Measurements from ENCODE around the gene EYS.
A peak's percentile ranks its signal among the peaks of the same experiment; 100 is the strongest.

The EYS gene

DNA sequence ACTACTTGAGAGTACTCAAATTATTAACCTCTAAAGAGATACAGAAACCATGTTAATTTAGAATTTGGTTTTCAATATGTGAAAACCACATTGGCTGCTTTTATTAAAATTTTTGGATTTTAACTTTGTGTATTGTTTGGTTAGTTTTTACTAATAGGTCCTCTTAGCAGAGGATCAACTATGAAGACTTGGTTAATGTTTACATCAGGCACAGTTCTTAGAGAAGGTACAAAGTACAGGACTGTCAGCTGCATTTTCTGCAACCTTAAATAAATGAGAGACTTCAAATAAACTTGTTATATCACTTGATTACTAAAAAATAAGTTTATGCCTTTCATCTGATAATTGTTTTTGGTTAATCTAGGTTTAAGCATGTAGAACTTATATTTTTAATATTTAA is 1982.3 kb downstream of the EYS start:
- TF ChIP-seq, protein P1, sequence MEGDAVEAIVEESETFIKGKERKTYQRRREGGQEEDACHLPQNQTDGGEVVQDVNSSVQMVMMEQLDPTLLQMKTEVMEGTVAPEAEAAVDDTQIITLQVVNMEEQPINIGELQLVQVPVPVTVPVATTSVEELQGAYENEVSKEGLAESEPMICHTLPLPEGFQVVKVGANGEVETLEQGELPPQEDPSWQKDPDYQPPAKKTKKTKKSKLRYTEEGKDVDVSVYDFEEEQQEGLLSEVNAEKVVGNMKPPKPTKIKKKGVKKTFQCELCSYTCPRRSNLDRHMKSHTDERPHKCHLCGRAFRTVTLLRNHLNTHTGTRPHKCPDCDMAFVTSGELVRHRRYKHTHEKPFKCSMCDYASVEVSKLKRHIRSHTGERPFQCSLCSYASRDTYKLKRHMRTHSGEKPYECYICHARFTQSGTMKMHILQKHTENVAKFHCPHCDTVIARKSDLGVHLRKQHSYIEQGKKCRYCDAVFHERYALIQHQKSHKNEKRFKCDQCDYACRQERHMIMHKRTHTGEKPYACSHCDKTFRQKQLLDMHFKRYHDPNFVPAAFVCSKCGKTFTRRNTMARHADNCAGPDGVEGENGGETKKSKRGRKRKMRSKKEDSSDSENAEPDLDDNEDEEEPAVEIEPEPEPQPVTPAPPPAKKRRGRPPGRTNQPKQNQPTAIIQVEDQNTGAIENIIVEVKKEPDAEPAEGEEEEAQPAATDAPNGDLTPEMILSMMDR (IDR thresholded peaks at IDR 0.05; ENCODE audit: unreplicated experiment in 3 of 3), result no peak
- Mint-ChIP-seq H3K9me3 (no peaks in the 10 kb centered on the region), H3K27ac (peak overlapping the region in 2 of 3 experiments; percentile 30 to 82), H3K4me3 (no peak overlapping the region), H3K36me3 (ENCODE audit: low read depth) (no peaks in the 10 kb centered on the region), H3K4me1 (no peaks in the 10 kb centered on the region), H3K27me3 (ENCODE audit: low read depth) (no peaks in the 10 kb centered on the region)

DNA sequence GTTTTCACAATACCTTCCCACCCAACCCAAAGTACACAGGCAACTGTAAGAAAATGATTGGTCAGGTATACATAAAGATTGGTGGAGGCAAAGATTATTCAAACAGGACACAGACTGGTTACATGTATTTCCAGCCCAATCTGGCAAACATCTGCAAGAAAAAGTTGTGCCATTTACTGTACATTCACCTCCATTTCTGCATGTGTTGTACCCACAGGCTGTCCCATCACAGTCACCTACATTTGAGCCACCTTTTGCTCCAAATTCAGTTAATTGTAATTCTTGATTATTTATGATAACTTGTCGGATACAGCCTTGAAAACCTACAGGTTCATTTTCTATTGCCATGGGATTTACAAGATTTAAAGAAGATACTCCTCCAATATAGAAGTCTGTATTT is 1985.8 kb downstream of the EYS start:
- no peak overlapping the region for H3K27ac Mint-ChIP-seq
- no peak overlapping the region for H3K4me3 Mint-ChIP-seq
- TF ChIP-seq, protein P1 (IDR thresholded peaks at IDR 0.05; ENCODE audit: unreplicated experiment in 3 of 3), result no peak
- H3K36me3 Mint-ChIP-seq (ENCODE audit: low read depth), result peaks cover 5% of the 10 kb centered on the region
- H3K9me3 Mint-ChIP-seq, result no peaks in the 10 kb centered on the region
- no peaks in the 10 kb centered on the region for H3K27me3 Mint-ChIP-seq (ENCODE audit: low read depth)
- no peaks in the 10 kb centered on the region for H3K4me1 Mint-ChIP-seq

DNA sequence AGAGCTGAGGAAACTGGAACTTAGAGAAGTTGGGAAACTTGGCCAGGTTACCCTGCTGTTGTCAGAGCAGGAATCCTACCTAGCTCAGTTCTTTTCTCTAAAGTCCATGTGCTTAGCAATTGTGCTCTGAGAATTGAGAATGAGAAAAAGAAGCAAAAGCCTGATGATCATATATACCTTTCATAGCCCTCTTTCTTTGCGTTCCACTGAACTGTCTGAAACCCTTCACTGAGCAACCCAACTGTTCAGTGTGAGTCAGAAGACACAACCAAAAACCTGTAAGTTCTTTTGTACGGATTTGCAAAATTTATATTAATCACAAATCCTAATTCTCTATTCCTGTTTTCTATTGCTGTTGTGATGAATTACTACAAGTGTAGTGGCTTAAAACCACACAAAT is 1990.9 kb downstream of the EYS start:
- Mint-ChIP-seq H3K36me3 (ENCODE audit: low read depth) (peaks cover 33% of the 10 kb centered on the region), H3K9me3 (no peaks in the 10 kb centered on the region), H3K27me3 (ENCODE audit: low read depth) (no peaks in the 10 kb centered on the region), H3K27ac (no peak overlapping the region), H3K4me3 (no peak overlapping the region), H3K4me1 (no peaks in the 10 kb centered on the region)
- TF ChIP-seq, protein P1 (IDR thresholded peaks at IDR 0.05; ENCODE audit: unreplicated experiment in 3 of 3), result no peak

DNA sequence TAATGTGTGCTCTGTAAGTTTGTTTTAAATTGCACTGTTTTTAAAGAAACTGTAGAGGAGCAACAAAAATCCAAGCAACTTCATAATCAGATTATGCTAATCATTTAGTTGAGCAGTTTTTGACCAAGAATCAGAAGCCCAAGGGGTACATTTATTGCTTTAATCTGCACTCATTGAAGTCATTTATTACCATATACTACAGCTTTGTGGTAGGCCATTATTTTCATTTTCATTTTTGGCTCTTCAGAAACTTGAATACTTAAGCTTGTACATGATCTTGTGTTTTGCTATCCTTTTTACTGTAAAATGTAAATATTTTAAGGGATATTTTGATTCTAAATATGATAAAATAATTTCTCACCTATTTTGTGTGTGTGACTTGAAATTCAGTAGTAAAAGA is 1992.9 kb downstream of the EYS start:
- no peaks in the 10 kb centered on the region for H3K9me3 Mint-ChIP-seq
- peaks cover 49% of the 10 kb centered on the region for H3K36me3 Mint-ChIP-seq (ENCODE audit: low read depth)
- no peak overlapping the region for H3K4me3 Mint-ChIP-seq
- no peaks in the 10 kb centered on the region for H3K4me1 Mint-ChIP-seq
- no peaks in the 10 kb centered on the region for H3K27me3 Mint-ChIP-seq (ENCODE audit: low read depth)
- TF ChIP-seq, protein P1 (IDR thresholded peaks at IDR 0.05; ENCODE audit: unreplicated experiment in 3 of 3), result no peak
- H3K27ac Mint-ChIP-seq, result no peak overlapping the region

DNA sequence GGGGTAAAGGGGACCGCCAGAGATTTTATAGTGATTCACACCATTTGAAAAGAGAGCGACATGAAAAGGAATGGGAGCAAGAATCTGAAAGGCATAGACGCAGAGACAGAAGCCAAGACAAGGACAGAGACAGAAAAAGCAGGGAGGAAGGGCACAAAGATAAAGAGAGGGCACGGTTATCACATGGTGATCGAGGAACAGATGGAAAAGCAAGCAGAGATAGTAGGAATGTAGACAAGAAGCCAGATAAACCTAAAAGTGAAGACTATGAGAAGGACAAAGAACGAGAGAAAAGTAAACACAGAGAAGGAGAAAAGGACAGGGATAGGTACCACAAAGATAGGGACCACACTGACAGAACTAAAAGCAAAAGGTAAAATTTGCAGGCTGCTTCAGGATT is 1993.7 kb downstream of the EYS start:
- no peak overlapping the region for H3K27ac Mint-ChIP-seq
- no peak overlapping the region for H3K4me3 Mint-ChIP-seq
- H3K27me3 Mint-ChIP-seq (ENCODE audit: low read depth), result no peaks in the 10 kb centered on the region
- H3K36me3 Mint-ChIP-seq (ENCODE audit: low read depth), result peaks cover 53% of the 10 kb centered on the region
- no peaks in the 10 kb centered on the region for H3K9me3 Mint-ChIP-seq
- TF ChIP-seq, protein P1 (IDR thresholded peaks at IDR 0.05; ENCODE audit: unreplicated experiment in 3 of 3), result no peak
- H3K4me1 Mint-ChIP-seq, result no peaks in the 10 kb centered on the region

DNA sequence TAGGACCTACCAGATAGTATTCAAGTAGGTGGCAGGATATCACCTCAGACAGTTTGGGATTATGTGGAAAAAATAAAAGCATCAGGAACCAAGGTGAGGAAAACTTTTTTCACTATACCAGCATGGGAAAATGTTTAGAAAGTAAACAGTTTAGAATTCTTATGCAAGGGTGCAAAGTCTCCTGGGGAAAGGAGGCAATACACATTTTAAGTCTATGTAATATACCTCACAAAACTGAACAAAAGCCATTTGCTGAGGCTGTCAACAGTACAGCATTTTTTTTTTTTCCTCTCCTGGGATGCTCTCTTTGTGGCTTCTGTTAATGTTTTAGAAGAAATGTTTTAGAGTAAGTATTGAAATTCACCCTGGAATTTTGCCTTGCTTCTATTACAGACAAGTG is 1997.9 kb downstream of the EYS start:
- H3K4me3 Mint-ChIP-seq, result no peak overlapping the region
- no peaks in the 10 kb centered on the region for H3K9me3 Mint-ChIP-seq
- no peaks in the 10 kb centered on the region for H3K27me3 Mint-ChIP-seq (ENCODE audit: low read depth)
- peak overlapping the region in 2 of 3 experiments; percentile 34 to 35 for H3K27ac Mint-ChIP-seq
- TF ChIP-seq, protein P1 (IDR thresholded peaks at IDR 0.05; ENCODE audit: unreplicated experiment in 3 of 3), result no peak
- H3K36me3 Mint-ChIP-seq (ENCODE audit: low read depth), result peaks cover 77% of the 10 kb centered on the region
- H3K4me1 Mint-ChIP-seq, result no peaks in the 10 kb centered on the region

Measured in nephron (organoid).